Caco-2 (cell line): ENCODE results near the gene HGFAC. TPM values are rescaled to one million over a fixed set of nuclear protein-coding genes. Genes with fewer than 3 reads are reported as not detected.

Source experiments
- BruUV-seq: library from RNA; stranded (reverse); fragments of 400-500 nt; replicated peaks from 2 replicates; lab custom pipeline; 2021; lab: Mats Ljungman, UMichigan
- CTCF ChIA-PET: fragments of 300-600 bp; sonication (Branson Sonifier 250); formaldehyde crosslinking; loops from one replicate; lab custom pipeline; 2022; ENCODE audit warnings: antibody characterized with exemption; lab: Charles Lee
- POLR2A ChIA-PET: fragments of 300-600 bp; sonication (Branson Sonifier 250); formaldehyde crosslinking; loops from one replicate; lab custom pipeline; 2022; ENCODE audit warnings: antibody characterized with exemption; lab: Charles Lee
- DNase-seq, 2 experiments: peaks; one replicate each; pipeline versions ENCODE4 v3.0.0 to v3.0.0-alpha.2; 2020 to 2022
- H3K27me3 ChIP-seq: replicated peaks from 2 replicates; pipeline ENCODE4 v1.6.0; 2011; ENCODE audit warnings: low read length; ENCODE audit not compliant: control insufficient read depth, insufficient read depth
- H3K36me3 ChIP-seq: 2 replicates; pipeline ENCODE4 v1.5.1; 2011; ENCODE audit warnings: low read length; ENCODE audit not compliant: control insufficient read depth, insufficient read depth
- H3K4me1 ChIP-seq: fragments of 250-450 bp; sonication (Bioruptor Pico); 2 replicates; pipeline ENCODE4 v1.5.1; 2020; ENCODE audit warnings: mild to moderate bottlenecking
- H3K4me3 ChIP-seq: 2 replicates; pipeline ENCODE4 v1.5.1; 2011; ENCODE audit warnings: low read depth, mild to moderate bottlenecking, control low read depth, low read length
- H3K9me3 ChIP-seq: fragments of 250-450 bp; sonication (Bioruptor Pico); 2 replicates; pipeline ENCODE4 v1.5.1; 2020; ENCODE audit warnings: mild to moderate bottlenecking, moderate library complexity
- H3K27ac Mint-ChIP-seq: one replicate; pipeline ENCODE4 v1.8.0; 2022; ENCODE audit warnings: mixed read lengths; ENCODE audit not compliant: unreplicated experiment
- H3K27me3 Mint-ChIP-seq: one replicate; pipeline ENCODE4 v1.8.0; 2022; ENCODE audit warnings: mixed read lengths; ENCODE audit not compliant: insufficient read depth, unreplicated experiment
- H3K36me3 Mint-ChIP-seq: one replicate; pipeline ENCODE4 v1.8.0; 2022; ENCODE audit warnings: mild to moderate bottlenecking, mixed read lengths; ENCODE audit not compliant: insufficient read depth, unreplicated experiment
- H3K4me1 Mint-ChIP-seq: one replicate; pipeline ENCODE4 v1.8.0; 2022; ENCODE audit warnings: low read depth, mixed read lengths; ENCODE audit not compliant: unreplicated experiment
- H3K4me3 Mint-ChIP-seq: one replicate; pipeline ENCODE4 v1.8.0; 2022; ENCODE audit warnings: mild to moderate bottlenecking, moderate library complexity, mixed read lengths; ENCODE audit not compliant: unreplicated experiment
- H3K9me3 Mint-ChIP-seq: one replicate; pipeline ENCODE4 v1.8.0; 2022; ENCODE audit warnings: mixed read lengths; ENCODE audit not compliant: unreplicated experiment
- intact Hi-C: fragments of 100-400 bp; cut with micrococcal nuclease; formaldehyde crosslinking; loops from one replicate; pipeline ENCODE4 v1.10.0; 2022; ENCODE audit not compliant: unreplicated experiment
- total RNA-seq: library from RNA; stranded (reverse); gene quantifications from 2 replicates; pipeline ENCODE4 v1.2.3, GENCODE V29; 2022
- TF ChIP-seq, protein P1 (sequence below), 2 experiments: fragments of 200-600 bp in 1 of 2; IDR thresholded peaks; 1 replicate in 1 of 2; 2 replicates in 1 of 2; pipeline versions ENCODE4 v1.5.1 to v1.8.0; 2011 to 2022; ENCODE audit warnings: antibody characterized with exemption in 1 of 2, control low read depth in 1 of 2, inconsistent platforms in 1 of 2, low read depth in 1 of 2, low read length in 1 of 2, mild to moderate bottlenecking in 1 of 2, moderate library complexity in 1 of 2; ENCODE audit not compliant: insufficient read depth in 1 of 2, severe bottlenecking in 1 of 2, unreplicated experiment in 1 of 2

Gene HGFAC
- total RNA-seq, 1 experiment from 2014 or later: 0.48 TPM

DNA sequence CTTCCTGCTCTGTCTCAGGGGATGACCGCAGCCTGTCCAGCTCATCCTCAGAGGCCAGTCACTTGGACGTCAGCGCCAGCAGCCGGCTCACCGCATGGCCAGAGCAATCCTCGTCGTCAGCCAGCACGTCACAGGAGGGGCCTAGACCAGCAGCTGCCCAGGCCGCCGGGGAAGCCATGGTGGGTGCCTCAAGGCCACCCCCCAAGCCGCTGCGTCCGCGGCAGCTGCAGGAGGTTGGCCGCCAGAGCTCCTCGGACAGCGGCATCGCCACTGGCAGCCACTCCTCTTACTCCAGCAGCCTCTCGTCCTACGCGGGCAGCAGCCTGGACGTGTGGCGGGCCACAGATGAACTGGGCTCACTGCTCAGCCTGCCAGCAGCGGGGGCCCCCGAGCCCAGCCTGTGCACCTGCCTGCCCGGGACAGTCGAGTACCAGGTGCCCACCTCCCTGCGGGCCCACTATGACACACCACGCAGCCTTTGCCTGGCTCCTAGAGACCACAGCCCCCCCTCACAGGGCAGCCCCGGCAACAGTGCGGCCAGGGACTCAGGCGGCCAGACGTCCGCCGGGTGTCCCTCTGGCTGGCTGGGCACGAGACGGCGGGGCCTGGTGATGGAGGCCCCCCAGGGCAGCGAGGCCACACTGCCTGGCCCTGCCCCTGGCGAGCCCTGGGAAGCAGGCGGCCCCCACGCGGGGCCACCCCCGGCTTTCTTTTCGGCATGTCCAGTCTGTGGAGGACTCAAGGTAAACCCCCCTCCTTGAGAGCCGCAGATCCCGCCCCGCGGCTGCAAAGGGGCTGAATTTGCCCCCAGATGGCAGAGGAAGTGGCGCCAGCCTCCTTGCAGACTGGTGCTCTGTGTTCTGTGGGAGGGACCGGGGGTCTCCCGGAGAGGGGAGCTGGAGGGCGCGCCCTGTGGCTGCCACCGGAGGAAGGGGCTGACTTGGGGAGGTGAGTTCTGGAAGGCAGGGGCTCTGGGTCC, 51.3 kb downstream of the HGFAC start:
- H3K9me3 Mint-ChIP-seq: no peaks in the 10 kb centered on the region
- no peak for DNase-seq
- Histone ChIP-seq H3K9me3 (no peaks in the 10 kb centered on the region), H3K27me3 (no peaks in the 10 kb centered on the region), H3K4me3 (no peak overlapping the region), H3K36me3 (no peaks in the 10 kb centered on the region), H3K4me1 (0 out of 2 replicates have a peak, but pooled peaks cover 3% of the 10 kb centered on the region)
- H3K36me3 Mint-ChIP-seq: peaks cover 55% of the 10 kb centered on the region
- peaks cover 15% of the 10 kb centered on the region for H3K27me3 Mint-ChIP-seq
- CTCF ChIA-PET: no interaction called here
- intact Hi-C loops: no loop called here
- H3K4me1 Mint-ChIP-seq: no peaks in the 10 kb centered on the region
- no TSS peak for BruUV-seq
- TF ChIP-seq, protein P1, sequence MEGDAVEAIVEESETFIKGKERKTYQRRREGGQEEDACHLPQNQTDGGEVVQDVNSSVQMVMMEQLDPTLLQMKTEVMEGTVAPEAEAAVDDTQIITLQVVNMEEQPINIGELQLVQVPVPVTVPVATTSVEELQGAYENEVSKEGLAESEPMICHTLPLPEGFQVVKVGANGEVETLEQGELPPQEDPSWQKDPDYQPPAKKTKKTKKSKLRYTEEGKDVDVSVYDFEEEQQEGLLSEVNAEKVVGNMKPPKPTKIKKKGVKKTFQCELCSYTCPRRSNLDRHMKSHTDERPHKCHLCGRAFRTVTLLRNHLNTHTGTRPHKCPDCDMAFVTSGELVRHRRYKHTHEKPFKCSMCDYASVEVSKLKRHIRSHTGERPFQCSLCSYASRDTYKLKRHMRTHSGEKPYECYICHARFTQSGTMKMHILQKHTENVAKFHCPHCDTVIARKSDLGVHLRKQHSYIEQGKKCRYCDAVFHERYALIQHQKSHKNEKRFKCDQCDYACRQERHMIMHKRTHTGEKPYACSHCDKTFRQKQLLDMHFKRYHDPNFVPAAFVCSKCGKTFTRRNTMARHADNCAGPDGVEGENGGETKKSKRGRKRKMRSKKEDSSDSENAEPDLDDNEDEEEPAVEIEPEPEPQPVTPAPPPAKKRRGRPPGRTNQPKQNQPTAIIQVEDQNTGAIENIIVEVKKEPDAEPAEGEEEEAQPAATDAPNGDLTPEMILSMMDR (IDR thresholded peaks at IDR 0.05; ENCODE audit: insufficient read depth in 1 of 2, low read depth in 1 of 2, low read length in 1 of 2, severe bottlenecking in 1 of 2, unreplicated experiment in 1 of 2): no peak
- POLR2A ChIA-PET: interaction anchor here (0.6 kb wide), 2 partner anchors 186 to 463 kb away, joined by 3 to 7 read pairs; no protein-coding TSS in a partner anchor
- no peak overlapping the region for H3K27ac Mint-ChIP-seq
- no peak overlapping the region for H3K4me3 Mint-ChIP-seq

- no peaks in the 10 kb centered on the region for H3K9me3 ChIP-seq
- Mint-ChIP-seq H3K4me3 (no peak overlapping the region), H3K36me3 (peaks cover 62% of the 10 kb centered on the region), H3K9me3 (no peaks in the 10 kb centered on the region), H3K27me3 (peaks cover 15% of the 10 kb centered on the region), H3K4me1 (no peaks in the 10 kb centered on the region), H3K27ac (no peak overlapping the region)
- POLR2A ChIA-PET: interaction anchor here (0.5 kb wide), 1 partner anchor 24 kb away, joined by 3 read pairs; no protein-coding TSS in a partner anchor
- no TSS peak for BruUV-seq
- no peaks in the 10 kb centered on the region for H3K27me3 ChIP-seq
- H3K4me3 ChIP-seq: no peak overlapping the region
- DNase-seq: no peak
- H3K4me1 ChIP-seq: 0 out of 2 replicates have a peak, but pooled peaks cover 3% of the 10 kb centered on the region
- intact Hi-C loops: no loop called here
- no peaks in the 10 kb centered on the region for H3K36me3 ChIP-seq
- TF ChIP-seq, protein P1 (IDR thresholded peaks at IDR 0.05; ENCODE audit: insufficient read depth in 1 of 2, low read depth in 1 of 2, low read length in 1 of 2, severe bottlenecking in 1 of 2, unreplicated experiment in 1 of 2): no peak
- CTCF ChIA-PET: no interaction called here
These were observed 52.1 kb downstream of the HGFAC start for GRCh38 chr4:3493720-3494461.

GRCh38 chr4:3494462-3494871, 52.7 kb downstream of the HGFAC start:
- TF ChIP-seq, protein P1 (IDR thresholded peaks at IDR 0.05; ENCODE audit: insufficient read depth in 1 of 2, low read depth in 1 of 2, low read length in 1 of 2, severe bottlenecking in 1 of 2, unreplicated experiment in 1 of 2): no peak
- peaks cover 15% of the 10 kb centered on the region for H3K27me3 Mint-ChIP-seq
- no peak overlapping the region for H3K27ac Mint-ChIP-seq
- no peaks in the 10 kb centered on the region for H3K9me3 ChIP-seq
- H3K9me3 Mint-ChIP-seq: no peaks in the 10 kb centered on the region
- peaks cover 61% of the 10 kb centered on the region for H3K36me3 Mint-ChIP-seq
- intact Hi-C loops: no loop called here
- no peaks in the 10 kb centered on the region for H3K27me3 ChIP-seq
- H3K4me1 ChIP-seq: 0 out of 2 replicates have a peak, but pooled peaks cover 3% of the 10 kb centered on the region
- H3K4me3 Mint-ChIP-seq: no peak overlapping the region
- no peaks in the 10 kb centered on the region for H3K4me1 Mint-ChIP-seq
- CTCF ChIA-PET: no interaction called here
- H3K4me3 ChIP-seq: no peak overlapping the region
- POLR2A ChIA-PET: no interaction called here
- H3K36me3 ChIP-seq: no peaks in the 10 kb centered on the region
- BruUV-seq: no TSS peak
- DNase-seq: no peak
